Adipocyte (in vitro differentiated cells): ENCODE measurements around the gene MRPL22.
"Not testable (repeated sequence)": the region's sequence is repeated elsewhere in the genome, so short reads cannot be mapped to it uniquely, and the experiment has no call there.

Experiments used
- DNase-seq: peaks from one replicate; pipeline ENCODE4 v3.0.0-alpha.2; 2015; ENCODE audit warnings: low read depth
- H3K27me3 ChIP-seq: replicated peaks from 2 replicates; pipeline ENCODE4 v1.7.0; 2013; ENCODE audit warnings: mild to moderate bottlenecking, low read length, moderate library complexity; ENCODE audit not compliant: control insufficient read depth, insufficient read depth
- H3K36me3 ChIP-seq: 2 replicates; pipeline ENCODE4 v1.7.0; 2013; ENCODE audit warnings: low read length, mild to moderate bottlenecking, moderate library complexity; ENCODE audit not compliant: control insufficient read depth, insufficient read depth, severe bottlenecking
- H3K4me1 ChIP-seq: 2 replicates; pipeline ENCODE4 v1.7.0; 2013; ENCODE audit warnings: mild to moderate bottlenecking, low read length, moderate library complexity; ENCODE audit not compliant: control insufficient read depth, insufficient read depth
- H3K4me3 ChIP-seq: 2 replicates; pipeline ENCODE4 v1.7.0; 2013; ENCODE audit warnings: mild to moderate bottlenecking, low read length, moderate library complexity
- H3K9ac ChIP-seq: 2 replicates; pipeline ENCODE4 v1.7.0; 2013; ENCODE audit warnings: mild to moderate bottlenecking, low read length, moderate library complexity
- H3K9me3 ChIP-seq: 2 replicates; pipeline ENCODE4 v1.7.0; 2013; ENCODE audit warnings: mild to moderate bottlenecking, low read length, moderate library complexity; ENCODE audit not compliant: control insufficient read depth

Gene MRPL22

GRCh38 chr5:154999865-155000264 lies 59.0 kb downstream of the MRPL22 start:
- Histone ChIP-seq H3K9me3 (no peaks in the 10 kb centered on the region), H3K4me3 (no peak overlapping the region), H3K27me3 (peaks cover 12% of the 10 kb centered on the region), H3K36me3 (no peaks in the 10 kb centered on the region), H3K9ac (no peak overlapping the region), H3K4me1 (no peaks in the 10 kb centered on the region)
- no peak for DNase-seq

GRCh38 chr5:155001523-155001922 lies 60.6 kb downstream of the MRPL22 start:
- Histone ChIP-seq H3K4me3 (no peak overlapping the region), H3K36me3 (no peaks in the 10 kb centered on the region), H3K4me1 (no peaks in the 10 kb centered on the region), H3K9me3 (no peaks in the 10 kb centered on the region), H3K9ac (no peak overlapping the region), H3K27me3 (peaks cover 3% of the 10 kb centered on the region)
- no peak for DNase-seq

- not testable (repeated sequence) for H3K9me3 ChIP-seq, H3K4me1 ChIP-seq, H3K4me3 ChIP-seq, H3K36me3 ChIP-seq, H3K27me3 ChIP-seq, H3K9ac ChIP-seq, DNase-seq
These were observed 61.8 kb downstream of the MRPL22 start for GRCh38 chr5:155002722-155003121.

GRCh38 chr5:155004138-155004744 lies 63.4 kb downstream of the MRPL22 start:
- H3K4me1 ChIP-seq: no peaks in the 10 kb centered on the region
- peaks cover 6% of the 10 kb centered on the region for H3K27me3 ChIP-seq
- no peak for DNase-seq
- no peaks in the 10 kb centered on the region for H3K36me3 ChIP-seq
- no peaks in the 10 kb centered on the region for H3K9me3 ChIP-seq
- H3K4me3 ChIP-seq: no peak overlapping the region
- H3K9ac ChIP-seq: no peak overlapping the region

GRCh38 chr5:155006265-155006664 lies 65.4 kb downstream of the MRPL22 start:
- H3K4me1 ChIP-seq, H3K4me3 ChIP-seq, DNase-seq, H3K9ac ChIP-seq, H3K36me3 ChIP-seq, H3K9me3 ChIP-seq, H3K27me3 ChIP-seq: not testable (repeated sequence)

- no peak overlapping the region for H3K9ac ChIP-seq
- no peaks in the 10 kb centered on the region for H3K4me1 ChIP-seq
- no peaks in the 10 kb centered on the region for H3K36me3 ChIP-seq
- no peak for DNase-seq
- no peaks in the 10 kb centered on the region for H3K9me3 ChIP-seq
- no peak overlapping the region for H3K4me3 ChIP-seq
- H3K27me3 ChIP-seq: peaks cover 2% of the 10 kb centered on the region
These were observed 67.8 kb downstream of the MRPL22 start for GRCh38 chr5:155008669-155009068.

- Histone ChIP-seq H3K9me3 (no peaks in the 10 kb centered on the region), H3K4me1 (no peaks in the 10 kb centered on the region), H3K9ac (no peak overlapping the region), H3K4me3 (no peak overlapping the region), H3K36me3 (no peaks in the 10 kb centered on the region), H3K27me3 (peaks cover 2% of the 10 kb centered on the region)
- no peak for DNase-seq
These were observed 70.0 kb downstream of the MRPL22 start for GRCh38 chr5:155010881-155011280.

- Histone ChIP-seq H3K36me3 (no peaks in the 10 kb centered on the region), H3K9me3 (no peaks in the 10 kb centered on the region), H3K9ac (no peak within 1 kb of the TSS), H3K4me1 (no peaks in the 10 kb centered on the region), H3K4me3 (no peak within 1 kb of the TSS), H3K27me3 (no peaks in the 10 kb centered on the region)
- no peak for DNase-seq
These were observed 72.7 kb downstream of the MRPL22 start, which contains the start of gene KIF4B for GRCh38 chr5:155013526-155013925. Gene KIF4B (plus strand): TSS chr5:155013755. CDS start chr5:155013860, 105 bp downstream.

- DNase-seq: no peak
- Histone ChIP-seq H3K9ac (no peak overlapping the region), H3K4me1 (no peaks in the 10 kb centered on the region), H3K9me3 (no peaks in the 10 kb centered on the region), H3K36me3 (no peaks in the 10 kb centered on the region), H3K27me3 (no peaks in the 10 kb centered on the region), H3K4me3 (no peak overlapping the region)
These were observed 74.4 kb downstream of the MRPL22 start for GRCh38 chr5:155015239-155015638.

GRCh38 chr5:155017610-155018009 lies 76.7 kb downstream of the MRPL22 start:
- no peak overlapping the region for H3K4me3 ChIP-seq
- H3K4me1 ChIP-seq: no peaks in the 10 kb centered on the region
- H3K9ac ChIP-seq: no peak overlapping the region
- no peaks in the 10 kb centered on the region for H3K36me3 ChIP-seq
- H3K27me3 ChIP-seq: no peaks in the 10 kb centered on the region
- H3K9me3 ChIP-seq: no peaks in the 10 kb centered on the region
- no peak for DNase-seq
